ENCODE data around the gene SLC7A6OS. TPM values are rescaled to one million over a fixed set of nuclear protein-coding genes. Genes with fewer than 3 reads are reported as not detected.

Gene SLC7A6OS
- total RNA-seq, 1 experiment from 2014 or later, result 16.0 TPM

- intact Hi-C loops (cut with micrococcal nuclease; ENCODE audit: unreplicated experiment), result no loop called here
- ChIA-PET POLR2A (interaction anchor here (0.6 kb wide), 1 partner anchor 37 kb away, joined by 3 read pairs; no protein-coding TSS in a partner anchor), CTCF (no interaction called here)
- Histone ChIP-seq H3K27ac (ENCODE audit: low read length) (no peak overlapping the region), H3K27me3 (ENCODE audit: control insufficient read depth, insufficient read depth, low read length) (no peaks in the 10 kb centered on the region), H3K36me3 (ENCODE audit: control insufficient read depth, insufficient read depth, low read length) (no peaks in the 10 kb centered on the region), H3K4me1 (ENCODE audit: control insufficient read depth, insufficient read depth, low read length) (no peaks in the 10 kb centered on the region; the same call in 1 of the 2 replicates), H3K9me3 (ENCODE audit: control insufficient read depth, insufficient read depth, low read depth, low read length) (no peaks in the 10 kb centered on the region), H3K4me3 (ENCODE audit: low read depth in 2 of 2, low read length in 2 of 2) (no peak overlapping the region)
- DNase-seq (ENCODE audit: low read depth, low spot score) (no peak), ATAC-seq (no peak)
- TF ChIP-seq POLR2AphosphoS5 (IDR thresholded peaks at IDR 0.05; ENCODE audit: low read depth, low read length), result no peak
- no peak for TF ChIP-seq TCF7L2 (IDR thresholded peaks at IDR 0.05; ENCODE audit: low read depth, low read length)
- TF ChIP-seq SIN3A (IDR thresholded peaks at IDR 0.05; ENCODE audit: borderline replicate concordance, insufficient read depth, low read depth, low read length), result no peak
- BruUV-seq (replicated peaks), result no TSS peak
- in situ Hi-C loops (cut with HindIII; ENCODE audit: low pct_unique_long_range_greater_than_20kb, low sequenced_read_pairs), result no loop called here
Observed at GRCh38 chr16:68273896-68274295, 36.9 kb downstream of the SLC7A6OS start.

GRCh38 chr16:68273459-68273858 lies 37.3 kb downstream of the SLC7A6OS start:
- intact Hi-C loops (cut with micrococcal nuclease; ENCODE audit: unreplicated experiment), result no loop called here
- DNase-seq (ENCODE audit: low read depth, low spot score) (no peak), ATAC-seq (no peak)
- in situ Hi-C loops (cut with HindIII; ENCODE audit: low pct_unique_long_range_greater_than_20kb, low sequenced_read_pairs), result no loop called here
- Histone ChIP-seq H3K4me1 (ENCODE audit: control insufficient read depth, insufficient read depth, low read length) (no peaks in the 10 kb centered on the region; the same call in 1 of the 2 replicates), H3K27me3 (ENCODE audit: control insufficient read depth, insufficient read depth, low read length) (no peaks in the 10 kb centered on the region), H3K36me3 (ENCODE audit: control insufficient read depth, insufficient read depth, low read length) (no peaks in the 10 kb centered on the region), H3K4me3 (ENCODE audit: low read depth in 2 of 2, low read length in 2 of 2) (no peak overlapping the region), H3K9me3 (ENCODE audit: control insufficient read depth, insufficient read depth, low read depth, low read length) (no peaks in the 10 kb centered on the region), H3K27ac (ENCODE audit: low read length) (no peak overlapping the region)
- ChIA-PET POLR2A (no interaction called here), CTCF (no interaction called here)
- BruUV-seq (replicated peaks), result no TSS peak
- no peak for TF ChIP-seq TCF7L2 (IDR thresholded peaks at IDR 0.05; ENCODE audit: low read depth, low read length)
- no peak for TF ChIP-seq SIN3A (IDR thresholded peaks at IDR 0.05; ENCODE audit: borderline replicate concordance, insufficient read depth, low read depth, low read length)
- TF ChIP-seq POLR2AphosphoS5 (IDR thresholded peaks at IDR 0.05; ENCODE audit: low read depth, low read length), result no peak
- no peak for TF ChIP-seq REST (IDR thresholded peaks at IDR 0.05; ENCODE audit: insufficient read depth in 1 of 2, low read depth in 2 of 2, low read length in 1 of 2)
- TF ChIP-seq CTCF (IDR thresholded peaks at IDR 0.05), result no peak

- no peaks in the 10 kb centered on the region for H3K27me3 ChIP-seq (ENCODE audit: control insufficient read depth, insufficient read depth, low read length)
- POLR2A ChIA-PET, result no interaction called here
- H3K4me3 ChIP-seq (ENCODE audit: low read depth in 2 of 2, low read length in 2 of 2), result no peak overlapping the region
- in situ Hi-C loops (cut with HindIII; ENCODE audit: low pct_unique_long_range_greater_than_20kb, low sequenced_read_pairs) (no loop called here), intact Hi-C loops (cut with micrococcal nuclease; ENCODE audit: unreplicated experiment) (no loop called here)
- no peak for TF ChIP-seq REST (IDR thresholded peaks at IDR 0.05; ENCODE audit: insufficient read depth in 1 of 2, low read depth in 2 of 2, low read length in 1 of 2)
- no peak for TF ChIP-seq CTCF (IDR thresholded peaks at IDR 0.05)
- no peak for TF ChIP-seq POLR2AphosphoS5 (IDR thresholded peaks at IDR 0.05; ENCODE audit: low read depth, low read length)
- TF ChIP-seq TCF7L2 (IDR thresholded peaks at IDR 0.05; ENCODE audit: low read depth, low read length), result no peak
- TF ChIP-seq SIN3A (IDR thresholded peaks at IDR 0.05; ENCODE audit: borderline replicate concordance, insufficient read depth, low read depth, low read length), result no peak
- no peak for DNase-seq (ENCODE audit: low read depth, low spot score)
- H3K4me1 ChIP-seq (ENCODE audit: control insufficient read depth, insufficient read depth, low read length), result peaks cover 8% of the 10 kb centered on the region
- no TSS peak for BruUV-seq (replicated peaks)
- CTCF ChIA-PET, result no interaction called here
- ATAC-seq, result no peak
- no peak overlapping the region for H3K27ac ChIP-seq (ENCODE audit: low read length)
- H3K9me3 ChIP-seq (ENCODE audit: control insufficient read depth, insufficient read depth, low read depth, low read length), result no peaks in the 10 kb centered on the region
- no peaks in the 10 kb centered on the region for H3K36me3 ChIP-seq (ENCODE audit: control insufficient read depth, insufficient read depth, low read length)
Observed at GRCh38 chr16:68272507-68273209, 38.1 kb downstream of the SLC7A6OS start.
